ENCODE results near the gene EPHA7.

DNA sequence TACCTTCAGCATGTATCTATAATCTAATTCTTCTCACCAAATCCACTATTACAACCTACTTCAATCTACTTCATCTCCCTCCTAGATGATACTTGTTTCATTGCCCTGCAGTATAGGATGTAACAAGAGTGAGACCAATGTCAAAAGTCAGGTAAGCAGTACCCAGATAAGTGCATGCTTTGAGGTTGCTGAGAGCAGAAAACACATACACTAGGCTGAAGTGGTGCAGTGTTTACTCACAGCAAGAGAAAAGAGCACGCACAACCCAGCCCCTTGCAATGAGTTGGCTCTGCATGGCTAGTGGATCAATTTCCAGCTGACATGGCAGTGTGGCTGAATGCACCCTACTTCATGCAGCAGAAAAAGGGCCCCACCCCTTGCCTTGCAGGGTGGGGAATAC lies 199.9 kb downstream of the EPHA7 start:
- TF ChIP-seq POLR2A (IDR thresholded peaks at IDR 0.05; ENCODE audit: low read depth, low read length) (no peak), SPI1 (IDR thresholded peaks at IDR 0.05; ENCODE audit: low read depth, low read length) (no peak)

All from GM12891 (cell line).